ENCODE measurements around the gene RASSF7. TPM values are rescaled to one million over a fixed set of nuclear protein-coding genes. Genes with fewer than 3 reads are reported as not detected.

RASSF7 gene
- polyA plus RNA-seq, 6 donors from 2014 or later = 17.3 to 31.5 (median 23.5) TPM

DNA sequence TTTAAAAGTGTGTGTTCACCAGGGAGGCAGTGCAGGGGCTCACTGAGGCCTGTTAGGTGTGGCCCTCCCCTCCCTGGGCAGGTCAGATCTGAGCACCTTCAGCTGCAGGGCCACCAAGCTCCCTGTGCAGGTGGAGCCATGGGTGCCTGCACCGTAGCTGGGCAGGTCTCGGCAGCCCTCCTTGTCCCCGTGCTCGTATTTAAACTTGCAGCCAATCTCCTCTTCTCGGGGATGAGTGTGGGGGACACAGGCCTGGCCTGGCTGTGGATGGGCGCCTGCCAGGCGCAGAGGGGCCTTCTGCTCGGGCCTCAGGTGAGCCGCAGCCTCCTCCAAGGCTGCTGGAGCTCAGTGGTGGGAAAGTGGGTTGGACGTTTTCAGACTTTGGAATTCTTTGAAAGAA, 34.6 kb downstream of the RASSF7 start:
- no peak for ATAC-seq (ENCODE audit: low read depth in 2 of 2)
- H3K27me3 Mint-ChIP-seq = no peaks in the 10 kb centered on the region
- peaks cover 4 to 21% of the 10 kb centered on the region in 2 donors for H3K36me3 Mint-ChIP-seq

DNA sequence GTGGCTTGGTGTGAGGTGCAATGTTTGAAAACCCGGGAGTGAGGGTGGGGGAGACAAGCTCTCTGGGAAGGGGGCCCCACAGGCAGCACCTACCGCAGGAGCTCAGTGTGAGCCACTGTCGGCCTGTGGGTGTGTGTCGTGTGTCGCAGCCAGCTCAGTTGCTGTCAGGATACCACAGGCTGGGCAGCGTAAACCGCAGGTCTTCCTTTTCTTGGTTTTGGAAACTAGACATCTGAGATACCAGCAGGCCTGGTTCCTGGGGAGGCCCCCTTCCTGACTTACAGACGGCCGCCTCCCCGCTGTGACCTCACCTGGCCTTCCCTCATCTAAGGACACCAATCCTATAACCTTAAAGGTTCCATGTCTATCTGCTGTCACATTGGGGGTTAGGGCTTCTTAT, 35.6 kb downstream of the RASSF7 start:
- no peak overlapping the region for H3K27ac Mint-ChIP-seq
- no peaks in the 10 kb centered on the region for H3K27me3 Mint-ChIP-seq
- no peak for DNase-seq
- ATAC-seq (ENCODE audit: low read depth in 2 of 2) = no peak
- peaks cover 0 to 6% (median 0%) of the 10 kb centered on the region in 3 donors for H3K4me1 Mint-ChIP-seq
- no peaks in the 10 kb centered on the region for H3K9me3 Mint-ChIP-seq
- H3K36me3 Mint-ChIP-seq = peaks cover 4 to 24% of the 10 kb centered on the region in 2 donors
- no peak overlapping the region for H3K4me3 Mint-ChIP-seq

More for the DNA sequence above, 34.6 kb downstream of the RASSF7 start:
- Mint-ChIP-seq H3K4me3 (no peak overlapping the region), H3K27ac (no peak overlapping the region), H3K4me1 (peaks cover 0 to 6% (median 0%) of the 10 kb centered on the region in 3 donors), H3K9me3 (no peaks in the 10 kb centered on the region)
- DNase-seq = no peak

DNA sequence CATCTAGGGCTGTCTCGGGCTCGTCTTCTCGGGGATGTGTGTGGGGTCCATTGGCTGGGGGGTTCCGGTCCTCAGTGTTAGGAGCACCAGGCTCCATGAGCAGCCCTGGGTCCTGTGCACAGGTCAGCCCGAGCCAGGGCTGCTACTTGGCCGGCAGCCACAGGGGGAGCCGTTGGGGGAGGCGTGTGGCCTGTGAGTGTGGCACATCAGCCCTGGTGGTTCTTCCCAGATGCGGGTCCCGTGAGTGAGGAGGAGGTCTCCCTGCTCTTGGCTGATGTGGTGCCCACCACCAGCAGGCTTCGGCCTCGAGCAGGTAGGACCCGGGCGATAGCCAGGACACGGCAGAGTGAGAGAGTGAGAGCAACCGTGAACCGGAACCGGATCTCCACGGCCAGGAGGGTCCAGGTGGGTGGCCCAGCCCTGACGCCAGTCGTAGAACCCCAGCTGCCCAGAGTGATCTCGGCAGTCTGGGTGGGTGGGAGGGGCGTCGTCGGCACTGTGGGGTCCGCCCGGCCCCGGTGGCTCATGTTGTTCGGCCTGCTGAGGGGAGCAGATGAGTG, 36.5 kb downstream of the RASSF7 start:
- Mint-ChIP-seq H3K27me3 (no peaks in the 10 kb centered on the region), H3K4me1 (peaks cover 0 to 6% (median 0%) of the 10 kb centered on the region in 3 donors), H3K9me3 (no peaks in the 10 kb centered on the region), H3K4me3 (no peak overlapping the region), H3K36me3 (peaks cover 3 to 28% of the 10 kb centered on the region in 2 donors), H3K27ac (peak overlapping the region in 2 of 6 donors; percentile 44 to 65)
- DNase-seq (no peak), ATAC-seq (ENCODE audit: low read depth in 2 of 2) (peak in 1 of 2 donors; percentile 27)

DNA sequence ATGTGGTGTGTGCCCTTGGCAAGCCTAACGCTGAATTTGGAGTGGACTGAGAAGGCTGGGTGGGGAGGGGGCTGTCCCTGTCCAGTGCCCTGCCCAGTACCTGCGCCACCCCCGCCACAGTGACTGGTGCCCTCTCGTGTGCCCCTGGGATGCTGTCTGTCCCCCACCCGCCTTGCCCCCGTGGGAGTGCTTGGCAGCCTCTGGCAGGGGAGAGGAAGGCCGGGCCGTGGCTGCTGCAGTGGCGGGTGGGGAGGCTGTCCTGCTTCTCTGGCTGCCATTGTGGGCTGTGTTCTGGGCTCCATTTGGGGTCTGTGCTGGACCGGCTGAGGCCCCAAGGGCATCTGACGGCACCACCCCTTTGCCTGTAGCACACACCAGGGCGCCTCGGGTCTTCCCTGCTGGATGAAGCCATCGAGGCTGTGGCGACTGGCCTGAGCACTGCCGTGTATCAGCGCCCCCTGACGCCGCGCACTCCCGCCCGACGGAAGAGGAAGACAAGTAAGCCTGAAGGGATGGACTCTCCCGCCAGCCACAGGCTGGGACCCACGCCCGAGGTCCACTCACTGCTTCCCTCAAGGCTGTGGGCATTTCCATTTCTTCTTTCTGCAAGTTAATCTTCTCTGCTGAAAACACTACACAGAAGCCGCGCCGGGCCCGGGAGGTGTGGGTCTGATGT, 37.4 kb downstream of the RASSF7 start:
- H3K4me1 Mint-ChIP-seq = peaks cover 0 to 6% (median 0%) of the 10 kb centered on the region in 3 donors
- peak overlapping the region in 1 of 6 donors; percentile 34 for H3K27ac Mint-ChIP-seq
- no peak overlapping the region for H3K4me3 Mint-ChIP-seq
- ATAC-seq (ENCODE audit: low read depth in 2 of 2) = no peak
- no peak for DNase-seq
- H3K36me3 Mint-ChIP-seq = peaks cover 0 to 19% of the 10 kb centered on the region in 2 donors
- H3K9me3 Mint-ChIP-seq = no peaks in the 10 kb centered on the region
- no peaks in the 10 kb centered on the region for H3K27me3 Mint-ChIP-seq

DNA sequence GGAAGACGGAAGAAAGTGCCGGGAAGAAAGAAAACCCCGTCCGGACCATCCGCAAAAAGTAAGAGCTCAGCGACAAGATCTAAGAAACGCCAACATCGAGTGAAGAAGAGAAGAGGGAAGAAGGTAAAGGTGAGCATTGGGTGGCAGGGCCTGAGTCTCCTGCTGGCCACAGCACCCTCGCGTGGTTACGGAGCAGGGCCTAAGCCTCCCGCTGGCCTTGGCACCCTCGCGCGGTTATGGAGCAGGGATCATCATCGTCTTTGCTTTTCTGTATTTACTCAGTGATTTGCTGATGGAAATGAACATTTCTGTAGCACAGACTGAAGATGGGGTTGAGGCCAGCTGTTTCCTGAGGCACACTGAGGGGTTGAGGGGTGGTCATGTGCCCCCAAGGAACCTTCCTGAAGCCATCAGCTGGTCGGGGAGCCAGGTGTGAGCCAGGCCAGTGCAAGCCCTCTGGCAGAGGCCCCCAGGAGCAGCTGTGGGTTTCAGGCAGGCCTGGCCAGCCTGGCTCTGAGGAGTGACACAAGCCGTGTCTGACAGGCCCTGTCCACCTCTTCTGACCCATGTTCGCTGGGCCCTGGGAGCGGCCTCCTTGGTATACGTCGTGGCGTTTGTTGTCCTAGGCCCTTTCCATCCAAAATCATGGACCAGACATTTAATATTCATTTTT, 40.9 kb downstream of the RASSF7 start:
- DNase-seq (no peak), ATAC-seq (ENCODE audit: low read depth in 2 of 2) (no peak)
- no peaks in the 10 kb centered on the region for H3K27me3 Mint-ChIP-seq
- H3K9me3 Mint-ChIP-seq = no peaks in the 10 kb centered on the region
- peaks cover 0 to 6% (median 0%) of the 10 kb centered on the region in 3 donors for H3K4me1 Mint-ChIP-seq
- peak overlapping the region in 1 of 8 donors; percentile 60 for H3K4me3 Mint-ChIP-seq
- peaks cover 0 to 15% of the 10 kb centered on the region in 2 donors for H3K36me3 Mint-ChIP-seq
- H3K27ac Mint-ChIP-seq = peak overlapping the region in 2 of 6 donors; percentile 10 to 73

DNA sequence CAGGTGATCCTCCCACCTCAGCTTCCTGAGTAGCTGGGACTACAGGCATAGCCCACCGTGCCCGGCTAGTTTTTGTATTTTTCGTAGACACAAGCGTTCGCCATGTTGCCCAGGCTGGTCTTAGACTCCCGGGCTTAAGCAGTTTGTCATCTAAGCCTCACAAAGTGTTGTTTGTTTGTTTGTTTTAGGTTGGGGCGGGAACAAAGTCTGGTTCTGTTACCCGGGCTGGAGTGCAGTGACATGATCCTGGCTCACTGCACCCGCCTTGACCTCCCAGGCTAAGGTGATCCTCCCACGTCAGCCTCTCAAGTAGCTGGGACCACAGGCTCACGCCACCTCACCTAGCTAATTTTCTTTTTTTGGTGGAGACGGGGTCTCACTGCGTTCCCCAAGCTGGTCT, 42.4 kb downstream of the RASSF7 start:
- no peak overlapping the region for H3K4me3 Mint-ChIP-seq
- no peaks in the 10 kb centered on the region for H3K4me1 Mint-ChIP-seq
- peak overlapping the region in 1 of 6 donors; percentile 36 for H3K27ac Mint-ChIP-seq
- DNase-seq (no peak), ATAC-seq (ENCODE audit: low read depth in 2 of 2) (no peak)
- no peaks in the 10 kb centered on the region for H3K9me3 Mint-ChIP-seq
- peaks cover 0 to 9% of the 10 kb centered on the region in 2 donors for H3K36me3 Mint-ChIP-seq
- no peaks in the 10 kb centered on the region for H3K27me3 Mint-ChIP-seq

DNA sequence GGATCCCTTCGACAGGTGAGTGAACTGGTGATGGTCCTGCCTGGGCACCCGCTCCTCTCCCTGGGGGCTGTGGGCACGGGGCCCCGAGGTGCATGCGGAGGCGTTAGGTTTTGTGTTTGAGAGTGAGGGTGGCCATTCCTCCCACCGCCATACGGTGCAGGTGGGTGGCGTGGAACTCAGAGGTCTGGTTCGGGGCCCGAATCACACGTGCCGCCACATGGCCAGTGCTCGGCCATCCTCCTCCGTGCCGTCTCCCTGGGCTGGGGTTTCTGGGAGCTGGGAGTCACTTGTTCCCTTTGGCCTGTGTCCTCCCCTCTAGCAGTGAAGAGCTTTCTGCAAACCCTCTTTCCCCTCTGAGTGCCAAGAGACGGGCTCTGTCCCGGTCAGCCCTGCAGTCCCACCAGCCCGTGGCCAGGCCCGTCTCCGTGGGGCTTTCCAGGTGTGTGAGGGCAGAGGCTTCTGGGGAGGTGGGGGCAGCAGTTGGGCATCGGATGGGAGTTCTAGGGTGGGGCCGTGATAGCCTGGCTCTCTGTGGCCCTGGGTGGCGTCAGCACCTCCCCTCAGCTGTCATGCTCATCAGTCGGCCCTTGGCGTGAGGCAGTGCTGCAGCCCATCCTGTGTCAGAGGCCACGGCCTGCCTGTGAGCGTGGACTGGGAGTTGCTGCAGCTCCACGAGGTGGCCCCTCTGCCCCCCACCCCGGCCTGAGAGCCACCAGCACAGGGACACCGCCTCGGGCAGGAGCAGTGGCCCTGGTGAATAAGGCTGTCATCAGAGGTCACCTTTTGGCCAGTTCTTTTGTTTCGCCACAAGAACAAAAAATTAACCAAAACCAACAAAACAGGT, 44.7 kb downstream of the RASSF7 start:
- peak overlapping the region in 1 of 6 donors; percentile 36 for H3K27ac Mint-ChIP-seq
- peaks cover 0 to 9% of the 10 kb centered on the region in 2 donors for H3K36me3 Mint-ChIP-seq
- H3K9me3 Mint-ChIP-seq = no peaks in the 10 kb centered on the region
- no peak for DNase-seq
- H3K4me3 Mint-ChIP-seq = no peak overlapping the region
- no peak for ATAC-seq (ENCODE audit: low read depth in 2 of 2)
- H3K4me1 Mint-ChIP-seq = no peaks in the 10 kb centered on the region
- H3K27me3 Mint-ChIP-seq = no peaks in the 10 kb centered on the region

DNA sequence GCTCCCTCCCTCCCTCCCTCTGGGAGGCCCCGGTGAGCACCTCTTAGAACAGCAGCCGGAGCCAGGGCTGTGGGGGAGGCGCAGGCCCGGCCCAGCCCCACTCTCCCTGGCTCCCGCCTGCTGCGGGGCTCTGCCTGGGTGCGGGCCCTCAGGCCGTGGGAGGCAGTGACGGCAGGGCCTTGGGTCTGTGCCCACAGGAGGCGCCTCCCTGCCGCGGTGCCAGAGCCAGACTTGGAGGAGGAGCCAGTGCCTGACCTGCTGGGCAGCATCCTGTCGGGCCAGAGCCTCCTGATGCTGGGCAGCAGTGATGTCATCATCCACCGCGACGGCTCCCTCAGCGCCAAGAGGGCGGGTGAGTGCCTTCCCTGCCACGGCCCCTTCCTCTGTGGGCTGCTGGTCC, 45.5 kb downstream of the RASSF7 start:
- ATAC-seq (ENCODE audit: low read depth in 2 of 2) (no peak), DNase-seq (no peak)
- Mint-ChIP-seq H3K27me3 (no peaks in the 10 kb centered on the region), H3K4me3 (no peak overlapping the region), H3K9me3 (no peaks in the 10 kb centered on the region), H3K27ac (no peak overlapping the region), H3K4me1 (no peaks in the 10 kb centered on the region), H3K36me3 (peaks cover 0 to 7% of the 10 kb centered on the region in 2 donors)

DNA sequence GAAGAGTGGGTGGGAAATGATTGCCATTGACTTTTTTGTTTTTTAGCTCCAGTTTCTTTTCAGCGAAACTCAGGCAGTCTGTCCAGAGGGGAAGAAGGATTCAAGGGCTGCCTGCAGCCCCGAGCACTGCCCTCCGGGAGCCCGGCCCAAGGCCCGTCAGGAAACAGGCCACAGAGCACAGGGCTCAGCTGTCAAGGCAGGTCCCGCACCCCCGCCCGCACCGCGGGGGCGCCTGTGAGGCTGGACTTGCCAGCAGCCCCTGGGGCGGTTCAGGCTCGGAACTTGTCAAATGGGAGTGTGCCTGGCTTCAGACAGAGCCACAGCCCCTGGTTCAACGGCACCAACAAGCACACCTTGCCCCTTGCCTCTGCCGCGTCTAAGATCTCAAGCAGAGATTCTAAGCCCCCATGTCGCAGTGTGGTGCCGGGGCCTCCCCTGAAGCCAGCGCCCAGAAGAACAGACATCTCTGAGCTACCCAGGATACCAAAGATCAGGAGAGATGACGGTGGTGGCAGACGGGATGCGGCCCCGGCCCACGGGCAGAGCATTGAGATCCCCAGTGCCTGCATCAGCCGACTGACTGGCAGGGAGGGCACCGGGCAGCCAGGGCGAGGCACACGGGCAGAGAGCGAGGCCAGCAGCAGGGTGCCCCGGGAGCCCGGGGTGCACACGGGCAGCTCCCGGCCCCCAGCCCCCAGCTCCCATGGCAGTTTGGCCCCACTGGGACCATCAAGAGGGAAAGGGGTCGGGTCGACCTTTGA, 46.4 kb downstream of the RASSF7 start:
- DNase-seq = no peak
- peak overlapping the region in 1 of 6 donors; percentile 59 for H3K27ac Mint-ChIP-seq
- ATAC-seq (ENCODE audit: low read depth in 2 of 2) = no peak
- peaks cover 0 to 2% (median 0%) of the 10 kb centered on the region in 3 donors for H3K4me1 Mint-ChIP-seq
- H3K36me3 Mint-ChIP-seq = no peaks in the 10 kb centered on the region
- no peaks in the 10 kb centered on the region for H3K27me3 Mint-ChIP-seq
- no peak overlapping the region for H3K4me3 Mint-ChIP-seq
- H3K9me3 Mint-ChIP-seq = no peaks in the 10 kb centered on the region

DNA sequence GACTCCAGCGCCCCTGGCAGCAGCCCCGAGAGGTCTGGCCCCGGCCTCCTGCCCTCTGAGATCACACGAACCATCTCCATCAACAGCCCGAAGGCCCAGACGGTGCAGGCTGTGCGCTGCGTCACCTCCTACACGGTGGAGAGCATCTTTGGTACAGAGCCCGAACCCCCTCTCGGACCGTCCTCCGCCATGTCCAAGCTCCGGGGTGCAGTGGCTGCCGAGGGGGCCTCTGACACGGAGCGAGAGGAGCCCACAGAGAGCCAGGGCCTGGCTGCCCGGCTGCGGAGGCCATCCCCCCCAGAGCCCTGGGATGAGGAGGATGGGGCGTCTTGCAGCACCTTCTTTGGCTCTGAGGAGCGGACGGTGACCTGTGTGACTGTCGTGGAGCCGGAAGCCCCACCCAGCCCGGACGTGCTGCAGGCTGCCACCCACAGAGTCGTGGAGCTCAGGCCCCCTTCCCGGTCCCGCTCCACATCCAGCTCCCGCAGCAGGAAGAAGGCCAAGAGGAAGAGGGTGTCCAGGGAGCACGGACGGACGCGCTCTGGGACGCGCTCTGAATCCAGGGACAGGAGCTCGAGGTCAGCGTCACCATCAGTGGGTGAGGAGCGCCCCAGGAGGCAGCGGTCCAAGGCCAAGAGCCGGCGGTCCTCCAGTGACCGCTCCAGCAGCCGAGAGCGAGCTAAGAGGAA, 47.3 kb downstream of the RASSF7 start:
- Mint-ChIP-seq H3K27ac (peak overlapping the region in 1 of 6 donors; percentile 66), H3K36me3 (no peaks in the 10 kb centered on the region), H3K9me3 (no peaks in the 10 kb centered on the region), H3K27me3 (no peaks in the 10 kb centered on the region), H3K4me3 (no peak overlapping the region), H3K4me1 (peaks cover 0 to 4% (median 0%) of the 10 kb centered on the region in 3 donors)
- ATAC-seq (ENCODE audit: low read depth in 2 of 2) (no peak), DNase-seq (no peak)

DNA sequence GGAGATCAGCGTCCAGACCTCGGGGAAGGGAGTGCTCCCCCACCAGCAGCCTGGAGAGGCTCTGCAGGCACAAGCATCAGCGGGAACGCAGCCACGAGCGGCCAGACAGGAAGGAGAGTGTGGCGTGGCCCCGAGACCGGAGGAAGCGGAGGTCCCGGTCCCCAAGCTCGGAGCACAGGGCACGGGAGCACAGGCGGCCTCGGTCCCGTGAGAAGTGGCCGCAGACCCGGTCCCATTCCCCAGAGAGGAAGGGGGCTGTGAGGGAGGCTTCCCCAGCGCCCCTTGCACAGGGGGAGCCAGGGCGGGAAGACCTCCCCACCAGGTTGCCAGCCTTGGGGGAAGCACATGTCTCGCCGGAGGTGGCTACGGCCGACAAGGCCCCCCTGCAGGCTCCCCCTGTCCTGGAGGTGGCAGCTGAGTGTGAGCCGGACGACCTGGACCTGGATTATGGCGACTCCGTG, 48.1 kb downstream of the RASSF7 start:
- Mint-ChIP-seq H3K4me1 (peaks cover 0 to 4% (median 0%) of the 10 kb centered on the region in 3 donors), H3K4me3 (no peak overlapping the region), H3K27me3 (no peaks in the 10 kb centered on the region), H3K27ac (peak overlapping the region in 1 of 6 donors; percentile 44), H3K36me3 (no peaks in the 10 kb centered on the region), H3K9me3 (no peaks in the 10 kb centered on the region)
- ATAC-seq (ENCODE audit: low read depth in 2 of 2) (no peak), DNase-seq (no peak)

DNA sequence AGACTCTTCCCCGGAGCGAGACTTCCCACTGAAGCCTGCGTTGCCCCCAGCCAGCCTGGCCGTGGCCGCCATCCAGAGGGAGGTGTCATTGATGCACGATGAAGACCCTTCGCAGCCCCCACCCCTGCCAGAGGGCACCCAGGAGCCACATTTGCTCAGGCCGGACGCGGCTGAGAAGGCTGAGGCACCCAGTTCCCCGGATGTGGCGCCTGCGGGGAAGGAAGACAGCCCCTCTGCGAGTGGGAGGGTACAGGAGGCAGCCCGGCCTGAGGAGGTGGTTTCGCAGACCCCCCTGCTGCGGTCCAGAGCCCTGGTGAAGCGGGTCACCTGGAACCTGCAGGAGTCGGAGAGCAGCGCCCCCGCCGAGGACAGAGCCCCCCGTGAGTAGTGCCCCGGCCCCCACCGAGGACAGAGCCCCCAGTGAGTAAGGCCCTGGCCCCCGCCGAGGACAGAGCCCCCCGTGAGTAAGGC, 48.6 kb downstream of the RASSF7 start:
- Mint-ChIP-seq H3K36me3 (no peaks in the 10 kb centered on the region), H3K9me3 (no peaks in the 10 kb centered on the region), H3K27ac (peak overlapping the region in 1 of 6 donors; percentile 34), H3K4me3 (no peak overlapping the region), H3K4me1 (peaks cover 0 to 7% (median 0%) of the 10 kb centered on the region in 3 donors), H3K27me3 (no peaks in the 10 kb centered on the region)
- DNase-seq (no peak), ATAC-seq (ENCODE audit: low read depth in 2 of 2) (no peak)

Measured in naive B cell (primary cell).